ENCODE results near the gene TTF2. TPM values are rescaled to one million over a fixed set of nuclear protein-coding genes. Genes with fewer than 3 reads are reported as not detected.
A peak's percentile ranks its signal among the peaks of the same experiment; 100 is the strongest.

Gene TTF2
- polyA plus RNA-seq, 1 donor (not counting 4 experiments of a cell fraction or from before 2014, with no cell fraction given): 23.0 TPM

GRCh38 chr1:117054068-117054467 is 6.1 kb upstream of the TTF2 start:
- no peaks in the 10 kb centered on the region for H4K20me1 ChIP-seq (ENCODE audit: control insufficient read depth, extremely low read depth, insufficient read depth, low read length)
- no peak overlapping the region for H3K4me3 ChIP-seq (ENCODE audit: control insufficient read depth in 2 of 3, extremely low read depth in 1 of 3, insufficient read depth in 2 of 3, low read depth in 1 of 3, low read length in 3 of 3)
- dilution Hi-C loops (cut with MboI; ENCODE audit: extremely low pct_ligation_motif_present, low sequenced_read_pairs): no loop called here
- TF ChIP-seq CTCF (optimal IDR thresholded peaks at IDR 0.05 in 1 of 3, IDR thresholded peaks at IDR 0.05 in 1 of 3, conservative IDR thresholded peaks at IDR 0.05 in 1 of 3; ENCODE audit: extremely low read depth in 1 of 3, insufficient read depth in 2 of 3, low read length in 3 of 3) (no peak), EZH2 (IDR thresholded peaks at IDR 0.05; ENCODE audit: low read length) (no peak)
- H3K79me2 ChIP-seq (ENCODE audit: control insufficient read depth, insufficient read depth, low read length): no peaks in the 10 kb centered on the region
- H3K9me1 ChIP-seq (ENCODE audit: control insufficient read depth, extremely low read depth, insufficient read depth, low read length): no peaks in the 10 kb centered on the region
- H3K4me2 ChIP-seq (ENCODE audit: control insufficient read depth, extremely low read depth, insufficient read depth, low read depth, low read length): no peak overlapping the region
- peaks cover 19% of the 10 kb centered on the region for H3K4me1 ChIP-seq (ENCODE audit: control insufficient read depth, extremely low read depth, insufficient read depth, low read length)
- no peaks in the 10 kb centered on the region for H3K36me3 ChIP-seq (ENCODE audit: control insufficient read depth in 2 of 2, extremely low read depth in 1 of 2, insufficient read depth in 2 of 2, low read length in 2 of 2)
- no peak overlapping the region for H2AFZ ChIP-seq (ENCODE audit: control insufficient read depth, low read length)
- H3K9ac ChIP-seq (ENCODE audit: control insufficient read depth, extremely low read depth, insufficient read depth, low read length): no peak overlapping the region
- no peaks in the 10 kb centered on the region for H3K9me3 ChIP-seq (ENCODE audit: control insufficient read depth, low read depth, low read length)
- H3K27ac ChIP-seq (ENCODE audit: control insufficient read depth, insufficient read depth, low read length): no peak overlapping the region
- FAIRE-seq (no peak), DNase-seq (ENCODE audit: low read depth, low spot score) (no peak)
- no peaks in the 10 kb centered on the region for H3K27me3 ChIP-seq (ENCODE audit: control insufficient read depth, extremely low read depth, insufficient read depth, low read length)

- dilution Hi-C loops (cut with MboI; ENCODE audit: extremely low pct_ligation_motif_present, low sequenced_read_pairs): no loop called here
- H3K27me3 ChIP-seq (ENCODE audit: control insufficient read depth, extremely low read depth, insufficient read depth, low read length): no peaks in the 10 kb centered on the region
- H3K9me1 ChIP-seq (ENCODE audit: control insufficient read depth, extremely low read depth, insufficient read depth, low read length): no peaks in the 10 kb centered on the region
- peaks cover 0 to 2% of the 10 kb centered on the region in 2 experiments for H3K36me3 ChIP-seq (ENCODE audit: control insufficient read depth in 2 of 2, extremely low read depth in 1 of 2, insufficient read depth in 2 of 2, low read length in 2 of 2)
- H3K79me2 ChIP-seq (ENCODE audit: control insufficient read depth, insufficient read depth, low read length): peaks cover 2% of the 10 kb centered on the region
- peak overlapping the region; percentile 97 for H3K27ac ChIP-seq (ENCODE audit: control insufficient read depth, insufficient read depth, low read length)
- H3K9me3 ChIP-seq (ENCODE audit: control insufficient read depth, low read depth, low read length): no peaks in the 10 kb centered on the region
- peak overlapping the region; percentile 88 to 97 (median 93) for H3K4me3 ChIP-seq (ENCODE audit: control insufficient read depth in 2 of 3, extremely low read depth in 1 of 3, insufficient read depth in 2 of 3, low read depth in 1 of 3, low read length in 3 of 3)
- H2AFZ ChIP-seq (ENCODE audit: control insufficient read depth, low read length): peak overlapping the region; percentile 80
- H4K20me1 ChIP-seq (ENCODE audit: control insufficient read depth, extremely low read depth, insufficient read depth, low read length): no peaks in the 10 kb centered on the region
- TF ChIP-seq CTCF (optimal IDR thresholded peaks at IDR 0.05 in 1 of 3, IDR thresholded peaks at IDR 0.05 in 1 of 3, conservative IDR thresholded peaks at IDR 0.05 in 1 of 3; ENCODE audit: extremely low read depth in 1 of 3, insufficient read depth in 2 of 3, low read length in 3 of 3): no peak
- TF ChIP-seq EZH2 (IDR thresholded peaks at IDR 0.05; ENCODE audit: low read length): no peak
- H3K9ac ChIP-seq (ENCODE audit: control insufficient read depth, extremely low read depth, insufficient read depth, low read length): peak overlapping the region; percentile 98
- no peak for DNase-seq (ENCODE audit: low read depth, low spot score)
- H3K4me2 ChIP-seq (ENCODE audit: control insufficient read depth, extremely low read depth, insufficient read depth, low read depth, low read length): peak overlapping the region; percentile 89
- FAIRE-seq: no peak
- peaks cover 26% of the 10 kb centered on the region for H3K4me1 ChIP-seq (ENCODE audit: control insufficient read depth, extremely low read depth, insufficient read depth, low read length)
These were observed 1.3 kb upstream of the TTF2 start for GRCh38 chr1:117058810-117059209.

Measured in keratinocyte (primary cell).